GM18499 (cell line): Measurements from ENCODE around the gene TMEM82.

Experiments used
- ATAC-seq: cut with Tn5 transposase; IDR thresholded peaks from one replicate; pipeline ENCODE4 v1.9.1; 2021; ENCODE audit warnings: moderate number of reproducible peaks; ENCODE audit not compliant: insufficient read depth, unreplicated experiment

Gene TMEM82

GRCh38 chr1:15775706-15776105 lies 33.4 kb downstream of the TMEM82 start:
- no peak for ATAC-seq

- ATAC-seq: no peak
Measured at GRCh38 chr1:15777909-15778707, 35.8 kb downstream of the TMEM82 start.

- no peak for ATAC-seq
Measured at GRCh38 chr1:15785683-15786082, 43.4 kb downstream of the TMEM82 start.

- ATAC-seq: no peak
Measured at GRCh38 chr1:15786581-15786980, 44.3 kb downstream of the TMEM82 start.

GRCh38 chr1:15788624-15789301 lies 46.5 kb downstream of the TMEM82 start:
- no peak for ATAC-seq

GRCh38 chr1:15796086-15796462 lies 53.8 kb downstream of the TMEM82 start:
- ATAC-seq: no peak
